NCI-H748 treated with DMSO at 0.1 percent for 48 hours (cell line): ENCODE measurements around the gene LTB.

ENCODE experiments used
- DNase-seq: peaks from one replicate; lab custom pipeline; 2025; lab: John Stamatoyannopoulos, UW

Gene LTB

GRCh38 chr6:31546958-31547726, 35.1 kb downstream of the LTB start, which contains the start of gene NFKBIL1:
NFKBIL1 (plus strand) TSS chr6:31547608; CDS start chr6:31547695, 87 bp downstream.
- DNase-seq = peak; percentile 98

- DNase-seq = peak; percentile 99
These were observed 35.8 kb downstream of the LTB start, which contains the start of gene ATP6V1G2 for GRCh38 chr6:31546339-31546957. ATP6V1G2 (minus strand) TSS chr6:31546608; CDS start chr6:31546559, 49 bp downstream.

DNA sequence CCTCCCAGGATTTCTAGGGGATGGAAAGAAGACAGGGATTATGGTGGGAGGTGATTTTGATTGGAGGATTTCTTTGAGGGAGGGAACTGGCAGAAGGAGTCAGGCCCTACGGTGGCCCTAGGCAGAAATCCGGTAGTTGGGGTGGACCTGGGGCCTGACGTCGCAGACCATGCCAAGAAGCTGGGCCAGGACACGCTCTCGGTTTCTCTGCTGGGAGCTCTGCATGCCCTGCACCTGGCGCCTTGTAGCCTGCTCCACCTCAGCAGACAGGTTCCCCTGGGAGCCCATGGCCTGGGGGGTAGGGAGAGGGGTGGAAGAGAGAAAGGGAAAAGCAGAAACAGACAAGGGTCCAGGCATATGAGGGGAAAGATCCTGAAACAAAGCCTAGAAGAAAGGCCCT, 36.9 kb downstream of the LTB start:
- no peak for DNase-seq

DNA sequence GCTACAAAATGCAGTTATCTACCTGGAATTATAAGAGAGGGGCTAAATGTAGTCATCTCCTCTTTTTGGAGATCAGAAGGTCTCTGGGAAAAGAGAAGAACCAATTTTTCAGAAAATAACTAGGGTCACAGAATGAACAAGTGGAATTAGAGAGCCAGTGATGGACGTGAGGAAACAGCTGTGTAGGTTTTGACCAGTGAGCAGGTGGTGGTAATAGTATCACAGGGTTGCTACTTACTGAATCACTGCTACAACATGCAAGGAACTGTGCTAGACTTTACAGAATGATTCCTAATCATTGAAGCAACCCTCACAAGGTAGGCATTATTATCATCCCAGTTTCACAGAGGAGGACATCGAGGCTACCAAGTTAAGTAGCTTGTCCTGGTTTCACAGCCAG, 37.5 kb downstream of the LTB start:
- DNase-seq = no peak

- no peak for DNase-seq
These were observed 38.6 kb downstream of the LTB start for GRCh38 chr6:31543639-31544038.

GRCh38 chr6:31541658-31542521, 40.3 kb downstream of the LTB start, which contains the start of gene DDX39B:
DDX39B (minus strand) TSS chr6:31542003; CDS start chr6:31540532, 1,471 bp downstream.
- peak; percentile 98 for DNase-seq

GRCh38 chr6:31541059-31541657, 41.1 kb downstream of the LTB start:
- peak; percentile 62 for DNase-seq

DNA sequence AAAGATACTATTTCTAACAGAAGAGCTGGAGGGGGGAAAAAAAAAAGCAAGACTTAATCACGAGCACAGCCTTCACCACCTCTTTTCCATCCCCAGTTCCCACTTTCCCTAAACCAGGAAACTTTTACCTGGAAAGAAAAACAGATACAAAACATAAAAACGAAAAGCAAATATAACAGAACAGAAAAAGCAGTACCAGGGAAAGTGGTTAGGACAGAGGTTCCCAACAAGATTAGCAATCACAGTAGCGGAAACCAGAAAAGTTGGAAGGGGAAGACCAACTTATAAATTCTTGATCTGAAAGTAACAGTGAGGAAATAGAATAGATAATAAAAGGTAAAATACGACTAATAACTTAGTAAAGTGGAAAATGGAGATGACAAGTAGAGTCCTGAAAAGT, 41.6 kb downstream of the LTB start:
- DNase-seq = no peak

DNA sequence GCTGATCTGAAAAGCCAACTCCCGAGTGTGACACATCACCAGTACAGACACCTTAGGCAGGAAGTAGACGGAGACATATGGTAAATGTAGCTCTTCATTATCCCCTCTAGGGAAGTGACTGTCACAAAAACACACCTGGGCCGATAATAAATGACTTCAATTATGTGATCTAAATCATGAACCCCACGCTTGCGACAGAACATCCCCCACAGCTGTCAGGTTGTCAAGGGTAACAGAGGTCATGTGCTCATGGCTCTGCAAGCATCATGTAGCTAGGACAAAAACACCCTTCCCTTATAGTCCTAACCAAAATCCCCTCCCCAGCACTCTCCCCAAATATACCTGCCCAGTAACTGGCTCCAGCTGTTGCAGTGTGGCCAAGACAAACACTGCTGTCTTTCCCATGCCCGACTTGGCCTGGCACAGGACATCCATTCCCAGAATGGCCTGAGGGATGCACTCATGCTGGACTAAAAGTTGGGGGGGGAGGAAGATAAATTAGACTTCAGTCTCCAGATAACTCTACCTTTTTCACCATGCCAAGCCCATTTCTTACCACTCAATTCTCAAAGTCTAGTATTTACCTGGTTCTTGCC, 43.3 kb downstream of the LTB start:
- no peak for DNase-seq

GRCh38 chr6:31535538-31536324, 46.5 kb downstream of the LTB start:
- no peak for DNase-seq

- DNase-seq = no peak
These were observed 47.6 kb downstream of the LTB start for GRCh38 chr6:31534521-31535040.

GRCh38 chr6:31534011-31534410, 48.2 kb downstream of the LTB start:
- no peak for DNase-seq

GRCh38 chr6:31533455-31533841, 48.8 kb downstream of the LTB start:
- DNase-seq = no peak

- no peak for DNase-seq
These were observed 49.4 kb downstream of the LTB start for GRCh38 chr6:31532644-31533454.

DNA sequence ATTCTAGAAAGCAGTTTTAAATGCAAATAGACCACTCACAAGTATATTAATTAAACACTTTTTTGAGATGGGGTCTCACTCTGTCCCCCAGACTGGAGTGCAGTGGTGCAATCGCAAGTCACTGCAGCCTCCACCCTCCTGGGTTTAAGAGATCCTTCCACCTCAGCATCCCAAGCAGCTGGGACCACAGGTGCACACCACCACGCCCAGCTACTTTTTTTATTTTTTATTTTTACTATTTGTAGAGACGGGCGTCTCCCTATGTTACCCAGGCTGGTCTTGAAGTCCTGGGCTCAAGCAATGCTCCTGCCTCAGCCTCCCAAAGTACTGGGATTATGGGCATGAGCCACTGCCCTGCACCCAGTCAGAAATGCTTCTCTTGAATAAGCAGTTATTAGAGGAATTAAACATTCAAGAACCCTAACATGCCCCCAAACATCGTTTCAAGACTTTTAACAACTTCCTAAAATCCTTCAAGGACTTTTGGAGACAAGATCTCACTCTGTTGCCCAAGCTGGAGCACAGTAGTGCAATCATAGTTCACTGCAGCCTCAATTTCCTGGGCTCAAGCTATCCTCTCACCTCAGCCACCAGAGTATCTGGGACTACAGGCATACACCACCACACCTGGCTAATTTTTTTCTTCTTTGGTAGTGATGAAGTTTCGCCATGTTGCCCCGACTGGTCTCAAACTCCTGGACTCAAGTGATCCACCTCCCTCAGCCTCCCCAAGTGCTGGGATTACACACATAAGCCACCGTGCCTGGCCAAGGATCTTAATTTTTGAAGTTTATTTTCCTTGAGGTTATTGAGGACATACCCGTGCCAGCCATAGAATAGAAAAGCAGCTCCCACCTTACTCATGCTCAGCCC, 50.2 kb downstream of the LTB start:
- no peak for DNase-seq

- DNase-seq = no peak
These were observed 51.1 kb downstream of the LTB start for GRCh38 chr6:31531162-31531561.

GRCh38 chr6:31530659-31531058, 51.6 kb downstream of the LTB start:
- no peak for DNase-seq
